Smooth muscle cell (in vitro differentiated cells): ENCODE results near the gene DHX57. TPM values are rescaled to one million over a fixed set of nuclear protein-coding genes. Genes with fewer than 3 reads are reported as not detected.
"Not testable (repeated sequence)": the region's sequence is repeated elsewhere in the genome, so short reads cannot be mapped to it uniquely, and the experiment has no call there.

ENCODE experiments used
- DNase-seq: peaks from one replicate; lab custom pipeline; 2025; ENCODE audit not compliant: unreplicated experiment; lab: John Stamatoyannopoulos, UW
- H2AFZ ChIP-seq: fragments of 200-600 bp; sonication (generic); 2 replicates; pipeline ENCODE4 v1.6.0; 2016; ENCODE audit warnings: antibody characterized with exemption, low read depth, mild to moderate bottlenecking
- H3F3A ChIP-seq: fragments of 200-600 bp; sonication (generic); 2 replicates; pipeline ENCODE4 v1.6.0; 2017; ENCODE audit warnings: antibody characterized with exemption, low read depth
- H3K27ac ChIP-seq: fragments of 200-600 bp; sonication (generic); 2 replicates; pipeline ENCODE4 v1.5.1; 2016; ENCODE audit warnings: low read depth, mild to moderate bottlenecking
- H3K27me3 ChIP-seq: fragments of 200-600 bp; sonication (generic); 2 replicates; pipeline ENCODE4 v1.6.1; 2016; ENCODE audit warnings: low read depth, mild to moderate bottlenecking
- H3K36me3 ChIP-seq: fragments of 200-600 bp; sonication (generic); 2 replicates; pipeline ENCODE4 v1.5.1; 2016; ENCODE audit warnings: low read depth
- H3K4me1 ChIP-seq: fragments of 200-600 bp; sonication (generic); 2 replicates; pipeline ENCODE4 v1.5.1; 2016; ENCODE audit warnings: low read depth
- H3K4me2 ChIP-seq: fragments of 200-600 bp; sonication (generic); 2 replicates; pipeline ENCODE4 v1.6.0; 2016; ENCODE audit warnings: mild to moderate bottlenecking
- H3K4me3 ChIP-seq: fragments of 200-600 bp; sonication (generic); 2 replicates; pipeline ENCODE4 v1.5.1; 2016; ENCODE audit warnings: mild to moderate bottlenecking
- H3K79me2 ChIP-seq: fragments of 200-600 bp; sonication (generic); 2 replicates; pipeline ENCODE4 v1.6.0; 2016; ENCODE audit warnings: low read depth, mild to moderate bottlenecking
- H3K9ac ChIP-seq: fragments of 200-600 bp; sonication (generic); 2 replicates; pipeline ENCODE4 v1.6.0; 2016; ENCODE audit warnings: low read depth
- H3K9me3 ChIP-seq: fragments of 200-600 bp; sonication (generic); replicated peaks from 2 replicates; pipeline ENCODE4 v1.5.1; 2016; ENCODE audit warnings: low read depth
- H4K20me1 ChIP-seq: fragments of 200-600 bp; sonication (generic); 2 replicates; pipeline ENCODE4 v1.6.0; 2016; ENCODE audit warnings: low read depth
- CTCF ChIP-seq: fragments of 200-600 bp; sonication (generic); IDR thresholded peaks from 2 replicates; pipeline ENCODE4 v1.5.1; 2017; ENCODE audit warnings: borderline replicate concordance, mild to moderate bottlenecking, antibody characterized with exemption; ENCODE audit not compliant: insufficient read depth, poor library complexity, severe bottlenecking
- WGBS: methylation state at CpG from one replicate; pipeline ENCODE4 v1.1.7; 2016; ENCODE audit warnings: low lambda C conversion rate; 5-methylcytosine and 5-hydroxymethylcytosine counted together
- polyA plus RNA-seq: library from polyadenylated mRNA; unstranded; fragments of >200 nt; fragmentation: Nextera tagmentation; extraction: Ambion mirVana; gene quantifications from 2 replicates; pipeline ENCODE4 v1.2.1, GENCODE V29; 2016
- total RNA-seq: library from RNA; depleted of rRNA; stranded (reverse); fragments of >200 nt; gene quantifications from 2 replicates; pipeline ENCODE4 v1.2.3, GENCODE V29; 2014

The DHX57 gene
- total and polyA plus RNA-seq, 2 experiments from 2014 or later: 10.8 to 16.8 TPM

GRCh38 chr2:38765551-38765950 is 110.2 kb downstream of the DHX57 start:
- no peaks in the 10 kb centered on the region for H3K79me2 ChIP-seq
- H3K9me3 ChIP-seq: no peaks in the 10 kb centered on the region
- WGBS: 89% methylated on average over 5 of the region's 5 CpGs
- H3K27ac ChIP-seq: no peak overlapping the region
- H2AFZ ChIP-seq: no peak overlapping the region
- no peaks in the 10 kb centered on the region for H4K20me1 ChIP-seq
- H3K27me3 ChIP-seq: no peaks in the 10 kb centered on the region
- no peak for DNase-seq
- TF ChIP-seq CTCF: no peak
- no peaks in the 10 kb centered on the region for H3K36me3 ChIP-seq
- H3K4me2 ChIP-seq: no peak overlapping the region
- no peaks in the 10 kb centered on the region for H3F3A ChIP-seq
- H3K4me3 ChIP-seq: no peak overlapping the region
- no peaks in the 10 kb centered on the region for H3K4me1 ChIP-seq
- H3K9ac ChIP-seq: no peak overlapping the region

- H3K79me2 ChIP-seq: no peaks in the 10 kb centered on the region
- no peak for TF ChIP-seq CTCF
- H3F3A ChIP-seq: no peaks in the 10 kb centered on the region
- H4K20me1 ChIP-seq: no peaks in the 10 kb centered on the region
- H3K4me2 ChIP-seq: no peak overlapping the region
- no peak overlapping the region for H3K4me3 ChIP-seq
- H2AFZ ChIP-seq: no peak overlapping the region
- no peaks in the 10 kb centered on the region for H3K27me3 ChIP-seq
- DNase-seq: no peak
- no peaks in the 10 kb centered on the region for H3K36me3 ChIP-seq
- H3K9me3 ChIP-seq: no peaks in the 10 kb centered on the region
- H3K27ac ChIP-seq: no peak overlapping the region
- H3K9ac ChIP-seq: no peak overlapping the region
- no peaks in the 10 kb centered on the region for H3K4me1 ChIP-seq
- 87% methylated on average over 4 of the region's 4 CpGs for WGBS
Observed at GRCh38 chr2:38765149-38765548, 110.6 kb downstream of the DHX57 start.

DNA sequence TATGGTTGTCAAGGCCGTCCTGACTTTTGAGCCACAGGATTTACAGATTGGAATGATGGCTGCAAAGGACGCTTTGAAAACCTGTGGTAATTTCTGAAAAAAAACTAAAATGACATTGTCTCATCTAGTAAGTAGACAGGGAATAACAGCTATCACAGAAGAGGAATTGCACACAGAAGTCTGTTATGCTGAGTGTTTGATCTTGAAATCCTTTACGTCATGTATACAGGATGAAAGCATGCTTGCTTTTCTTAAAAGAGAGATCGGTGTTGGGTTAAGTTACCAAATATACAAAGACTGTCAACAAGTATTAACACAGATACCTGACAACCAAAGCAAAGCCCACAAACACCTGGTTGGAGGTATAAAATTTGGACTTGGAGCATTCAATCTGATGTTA is 112.0 kb downstream of the DHX57 start:
- no peak overlapping the region for H3K9ac ChIP-seq
- no peaks in the 10 kb centered on the region for H3K36me3 ChIP-seq
- no peaks in the 10 kb centered on the region for H3K4me1 ChIP-seq
- H3K4me3 ChIP-seq: no peak overlapping the region
- H3K27me3 ChIP-seq: no peaks in the 10 kb centered on the region
- H3K4me2 ChIP-seq: no peak overlapping the region
- WGBS: 96% methylated on average over 4 of the region's 4 CpGs
- H3K9me3 ChIP-seq: no peaks in the 10 kb centered on the region
- no peaks in the 10 kb centered on the region for H3F3A ChIP-seq
- no peaks in the 10 kb centered on the region for H3K79me2 ChIP-seq
- no peaks in the 10 kb centered on the region for H4K20me1 ChIP-seq
- no peak overlapping the region for H3K27ac ChIP-seq
- H2AFZ ChIP-seq: no peak overlapping the region
- no peak for TF ChIP-seq CTCF
- no peak for DNase-seq

- no peaks in the 10 kb centered on the region for H4K20me1 ChIP-seq
- TF ChIP-seq CTCF: no peak
- DNase-seq: no peak
- H3K4me3 ChIP-seq: no peak overlapping the region
- no peaks in the 10 kb centered on the region for H3K4me1 ChIP-seq
- no peaks in the 10 kb centered on the region for H3F3A ChIP-seq
- no peak overlapping the region for H3K9ac ChIP-seq
- no peaks in the 10 kb centered on the region for H3K27me3 ChIP-seq
- no peaks in the 10 kb centered on the region for H3K36me3 ChIP-seq
- 90% methylated on average over 2 of the region's 2 CpGs for WGBS
- no peak overlapping the region for H3K4me2 ChIP-seq
- no peak overlapping the region for H2AFZ ChIP-seq
- no peaks in the 10 kb centered on the region for H3K79me2 ChIP-seq
- H3K27ac ChIP-seq: no peak overlapping the region
- no peaks in the 10 kb centered on the region for H3K9me3 ChIP-seq
Observed at GRCh38 chr2:38763228-38763627, 112.5 kb downstream of the DHX57 start.

GRCh38 chr2:38755891-38756290 is 119.8 kb downstream of the DHX57 start:
- DNase-seq, H3K9me3 ChIP-seq: not testable (repeated sequence)

More at GRCh38 chr2:38755891-38756290, 119.8 kb downstream of the DHX57 start:
- H3F3A ChIP-seq, H3K4me2 ChIP-seq, H3K9ac ChIP-seq, H3K36me3 ChIP-seq, H4K20me1 ChIP-seq, H3K79me2 ChIP-seq, H2AFZ ChIP-seq, H3K27ac ChIP-seq, H3K4me3 ChIP-seq, H3K27me3 ChIP-seq: not testable (repeated sequence)
- WGBS: 94% methylated on average over 5 of the region's 31 CpGs
- peaks cover 11% of the 10 kb centered on the region for H3K4me1 ChIP-seq
